Sigmoid colon (tissue), 4 donors: ENCODE measurements around the gene MAGOHB.

Experiments
- CTCF ChIP-seq, 4 experiments: fragments of 450-650 bp in 3 of 4; fragments of 200-600 bp in 1 of 4; IDR thresholded peaks; one replicate each; pipeline ENCODE4 v1.5.1; 2016 to 2019; ENCODE audit warnings: antibody characterized with exemption in 4 of 4, mild to moderate bottlenecking in 3 of 4, moderate library complexity in 2 of 4
- EP300 ChIP-seq, 4 donors: sonication (generic); formaldehyde crosslinking; IDR thresholded peaks; one replicate each; pipeline ENCODE4 v1.6.1; 2017; ENCODE audit warnings: antibody characterized with exemption in 4 of 4
- POLR2A ChIP-seq, 2 donors: fragments of 450-650 bp; IDR thresholded peaks; one replicate each; pipeline ENCODE4 v1.6.1; 2016; ENCODE audit warnings: antibody characterized with exemption in 2 of 2, mild to moderate bottlenecking in 2 of 2, moderate library complexity in 2 of 2

DNA sequence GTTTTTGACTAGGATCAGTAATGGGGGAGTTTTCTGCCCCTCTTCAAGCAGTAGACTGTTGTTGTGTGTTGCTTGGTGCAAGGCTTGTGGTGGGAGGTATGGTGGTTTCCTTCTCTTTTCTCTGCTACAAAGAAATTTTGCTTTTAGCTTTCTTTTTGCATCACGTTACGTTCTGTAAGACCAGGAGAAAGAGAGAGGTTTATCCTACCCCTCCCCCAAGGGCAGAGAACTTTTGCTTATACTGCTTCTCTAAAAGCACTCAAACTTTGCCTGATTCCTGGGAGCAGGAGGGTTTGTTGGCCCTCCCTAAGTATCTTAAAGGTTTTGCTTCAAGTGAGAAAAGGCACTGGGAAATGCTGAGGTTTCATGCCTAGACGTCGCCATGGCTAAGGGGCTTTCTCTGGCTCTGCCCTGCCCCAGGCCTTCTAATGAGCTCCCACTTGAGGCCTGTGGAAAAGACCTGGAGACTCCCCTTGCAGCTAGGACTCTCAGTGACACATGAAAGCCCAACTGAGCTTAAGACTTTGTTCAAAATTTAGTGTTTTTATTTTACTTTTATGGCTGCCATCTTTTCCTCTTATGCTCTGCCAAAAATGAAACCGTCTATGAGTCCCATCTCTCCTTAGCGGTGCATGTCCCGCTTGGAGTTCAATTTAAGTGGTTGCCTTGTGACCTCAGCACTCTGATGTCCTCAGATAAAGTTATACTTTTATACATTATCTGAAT, 58.5 kb downstream of the MAGOHB start:
- no peak for TF ChIP-seq CTCF (IDR thresholded peaks at IDR 0.05)
- TF ChIP-seq POLR2A (IDR thresholded peaks at IDR 0.05): no peak
- no peak for TF ChIP-seq EP300 (IDR thresholded peaks at IDR 0.05)
